ENCODE results near the gene SAMD11.

Gene SAMD11

DNA sequence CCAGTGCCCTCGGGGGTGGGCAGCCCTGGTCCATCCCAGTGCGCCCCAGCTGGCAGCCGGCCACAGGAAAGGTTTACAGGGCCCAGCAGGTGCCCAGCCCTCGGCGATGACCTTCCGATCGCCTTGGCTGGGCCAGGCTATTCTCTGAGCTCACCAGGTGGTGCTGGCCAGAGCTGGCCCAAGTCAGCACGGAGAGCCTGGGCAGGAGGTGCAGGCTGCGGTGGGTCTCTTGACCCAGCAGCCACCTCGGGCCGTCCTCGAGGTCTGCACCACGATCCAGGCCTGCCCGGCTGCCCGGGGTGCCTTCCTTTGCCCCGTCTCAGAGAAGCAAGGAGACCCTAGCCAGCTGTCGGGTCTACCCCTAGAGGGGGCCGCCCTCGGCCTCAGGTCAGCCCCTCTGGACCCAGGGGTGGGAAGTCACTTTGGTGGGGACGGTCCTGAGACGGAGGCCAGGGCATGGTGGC lies 57.8 kb downstream of the SAMD11 start:
- Histone ChIP-seq H3K27ac (replicated peaks) (no peak overlapping the region), H3K4me3 (replicated peaks; ENCODE audit: insufficient read depth, low read length) (no peak overlapping the region), H3K27me3 (ENCODE audit: insufficient read depth, poor library complexity, severe bottlenecking) (peaks cover 34% of the 10 kb centered on the region)
- DNase-seq (ENCODE audit: low read depth in 1 of 2, low spot score in 1 of 2): no peak
- TF ChIP-seq, protein P1, sequence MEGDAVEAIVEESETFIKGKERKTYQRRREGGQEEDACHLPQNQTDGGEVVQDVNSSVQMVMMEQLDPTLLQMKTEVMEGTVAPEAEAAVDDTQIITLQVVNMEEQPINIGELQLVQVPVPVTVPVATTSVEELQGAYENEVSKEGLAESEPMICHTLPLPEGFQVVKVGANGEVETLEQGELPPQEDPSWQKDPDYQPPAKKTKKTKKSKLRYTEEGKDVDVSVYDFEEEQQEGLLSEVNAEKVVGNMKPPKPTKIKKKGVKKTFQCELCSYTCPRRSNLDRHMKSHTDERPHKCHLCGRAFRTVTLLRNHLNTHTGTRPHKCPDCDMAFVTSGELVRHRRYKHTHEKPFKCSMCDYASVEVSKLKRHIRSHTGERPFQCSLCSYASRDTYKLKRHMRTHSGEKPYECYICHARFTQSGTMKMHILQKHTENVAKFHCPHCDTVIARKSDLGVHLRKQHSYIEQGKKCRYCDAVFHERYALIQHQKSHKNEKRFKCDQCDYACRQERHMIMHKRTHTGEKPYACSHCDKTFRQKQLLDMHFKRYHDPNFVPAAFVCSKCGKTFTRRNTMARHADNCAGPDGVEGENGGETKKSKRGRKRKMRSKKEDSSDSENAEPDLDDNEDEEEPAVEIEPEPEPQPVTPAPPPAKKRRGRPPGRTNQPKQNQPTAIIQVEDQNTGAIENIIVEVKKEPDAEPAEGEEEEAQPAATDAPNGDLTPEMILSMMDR (IDR thresholded peaks at IDR 0.05; ENCODE audit: insufficient read depth, low read length): no peak
- TF ChIP-seq POLR2AphosphoS5 (IDR thresholded peaks at IDR 0.05; ENCODE audit: low read depth) (no peak), GABPA (IDR thresholded peaks at IDR 0.05; ENCODE audit: low read depth) (no peak), SPI1 (IDR thresholded peaks at IDR 0.05; ENCODE audit: borderline replicate concordance, low read depth) (no peak)
- TF ChIP-seq, protein P2, sequence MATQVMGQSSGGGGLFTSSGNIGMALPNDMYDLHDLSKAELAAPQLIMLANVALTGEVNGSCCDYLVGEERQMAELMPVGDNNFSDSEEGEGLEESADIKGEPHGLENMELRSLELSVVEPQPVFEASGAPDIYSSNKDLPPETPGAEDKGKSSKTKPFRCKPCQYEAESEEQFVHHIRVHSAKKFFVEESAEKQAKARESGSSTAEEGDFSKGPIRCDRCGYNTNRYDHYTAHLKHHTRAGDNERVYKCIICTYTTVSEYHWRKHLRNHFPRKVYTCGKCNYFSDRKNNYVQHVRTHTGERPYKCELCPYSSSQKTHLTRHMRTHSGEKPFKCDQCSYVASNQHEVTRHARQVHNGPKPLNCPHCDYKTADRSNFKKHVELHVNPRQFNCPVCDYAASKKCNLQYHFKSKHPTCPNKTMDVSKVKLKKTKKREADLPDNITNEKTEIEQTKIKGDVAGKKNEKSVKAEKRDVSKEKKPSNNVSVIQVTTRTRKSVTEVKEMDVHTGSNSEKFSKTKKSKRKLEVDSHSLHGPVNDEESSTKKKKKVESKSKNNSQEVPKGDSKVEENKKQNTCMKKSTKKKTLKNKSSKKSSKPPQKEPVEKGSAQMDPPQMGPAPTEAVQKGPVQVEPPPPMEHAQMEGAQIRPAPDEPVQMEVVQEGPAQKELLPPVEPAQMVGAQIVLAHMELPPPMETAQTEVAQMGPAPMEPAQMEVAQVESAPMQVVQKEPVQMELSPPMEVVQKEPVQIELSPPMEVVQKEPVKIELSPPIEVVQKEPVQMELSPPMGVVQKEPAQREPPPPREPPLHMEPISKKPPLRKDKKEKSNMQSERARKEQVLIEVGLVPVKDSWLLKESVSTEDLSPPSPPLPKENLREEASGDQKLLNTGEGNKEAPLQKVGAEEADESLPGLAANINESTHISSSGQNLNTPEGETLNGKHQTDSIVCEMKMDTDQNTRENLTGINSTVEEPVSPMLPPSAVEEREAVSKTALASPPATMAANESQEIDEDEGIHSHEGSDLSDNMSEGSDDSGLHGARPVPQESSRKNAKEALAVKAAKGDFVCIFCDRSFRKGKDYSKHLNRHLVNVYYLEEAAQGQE (IDR thresholded peaks at IDR 0.05; ENCODE audit: insufficient replicate concordance, low read depth): no peak

DNA sequence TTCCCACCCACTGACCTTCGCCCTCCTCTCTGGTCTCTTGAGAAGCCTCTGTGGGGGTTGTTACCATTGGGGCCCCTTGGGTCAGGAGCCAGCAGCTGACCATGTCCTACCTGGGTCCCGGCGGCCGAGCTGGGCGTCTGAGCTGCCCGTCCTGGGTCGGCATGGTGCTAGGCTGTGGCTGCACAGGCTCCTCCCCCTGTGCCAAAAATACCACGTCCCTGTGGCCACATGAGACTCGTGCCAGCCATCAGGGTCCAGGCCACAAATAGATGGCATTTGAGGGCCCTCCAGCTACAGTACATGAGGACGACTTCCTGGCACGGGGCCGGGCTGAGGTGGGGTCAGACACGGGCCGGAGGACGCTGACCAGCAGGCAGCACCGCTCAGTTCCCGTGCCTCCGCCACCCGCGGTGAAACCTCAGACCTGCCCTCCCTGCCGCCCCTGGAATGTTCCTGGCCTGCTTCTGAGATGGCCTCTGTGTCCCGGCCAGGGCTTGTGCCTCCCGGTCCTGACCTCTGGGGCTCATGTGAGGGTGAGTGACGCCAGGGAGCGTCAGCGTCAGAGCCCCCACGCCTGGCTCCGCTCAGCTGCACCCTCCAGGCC lies 58.3 kb downstream of the SAMD11 start, which contains the start of gene PERM1:
Gene PERM1, minus strand, starts transcription at position 139 of the 604 bp plus-strand sequence. CDS start 1,064 bp downstream, outside the sequence.
- no peak within 1 kb of the TSS for H3K27ac ChIP-seq (replicated peaks)
- H3K27me3 ChIP-seq (ENCODE audit: insufficient read depth, poor library complexity, severe bottlenecking): peaks cover 34% of the 10 kb centered on the region
- H3K4me3 ChIP-seq (replicated peaks; ENCODE audit: insufficient read depth, low read length): no peak within 1 kb of the TSS
- DNase-seq (ENCODE audit: low read depth in 1 of 2, low spot score in 1 of 2): no peak
- no peak for TF ChIP-seq POLR2AphosphoS5 (IDR thresholded peaks at IDR 0.05; ENCODE audit: low read depth)
- TF ChIP-seq SPI1 (IDR thresholded peaks at IDR 0.05; ENCODE audit: borderline replicate concordance, low read depth): no peak
- TF ChIP-seq, protein P2 (IDR thresholded peaks at IDR 0.05; ENCODE audit: insufficient replicate concordance, low read depth): no peak
- TF ChIP-seq GABPA (IDR thresholded peaks at IDR 0.05; ENCODE audit: low read depth): no peak
- TF ChIP-seq, protein P1 (IDR thresholded peaks at IDR 0.05; ENCODE audit: insufficient read depth, low read length): no peak

DNA sequence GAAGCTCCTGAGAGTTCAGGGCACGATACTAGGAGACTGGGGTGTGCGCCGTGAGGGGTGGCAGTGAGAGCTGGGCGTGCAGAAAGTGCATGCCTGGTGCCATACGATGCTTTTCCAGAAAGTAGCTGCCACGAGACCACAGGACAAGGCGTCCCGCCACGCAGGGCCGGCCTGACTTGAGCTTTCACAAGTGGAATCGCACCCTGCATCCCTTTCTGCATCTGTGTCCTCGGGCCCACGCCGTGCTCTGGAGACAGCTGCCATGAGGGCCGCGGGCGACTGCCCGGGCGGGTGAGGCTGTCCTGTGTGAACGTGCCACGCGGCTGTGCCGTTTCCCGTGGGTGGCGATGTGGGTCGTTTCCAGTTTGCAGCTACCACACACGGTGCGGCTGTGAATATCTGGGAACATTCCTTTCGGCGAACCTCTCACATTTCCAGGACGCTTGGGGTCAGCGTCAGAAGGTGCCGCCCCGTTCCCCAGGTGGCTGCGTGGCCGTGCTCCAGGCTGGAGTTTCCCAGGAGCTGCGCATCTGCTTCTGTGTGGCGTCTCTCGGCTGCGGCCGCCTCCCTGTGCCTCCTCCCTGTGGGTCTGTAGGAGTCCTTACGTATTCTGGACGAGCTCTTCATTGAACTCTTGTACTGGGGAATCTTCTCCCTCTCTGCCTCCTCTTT lies 59.2 kb downstream of the SAMD11 start:
- TF ChIP-seq POLR2AphosphoS5 (IDR thresholded peaks at IDR 0.05; ENCODE audit: low read depth): no peak
- no peak for TF ChIP-seq GABPA (IDR thresholded peaks at IDR 0.05; ENCODE audit: low read depth)
- TF ChIP-seq, protein P2 (IDR thresholded peaks at IDR 0.05; ENCODE audit: insufficient replicate concordance, low read depth): no peak
- TF ChIP-seq, protein P1 (IDR thresholded peaks at IDR 0.05; ENCODE audit: insufficient read depth, low read length): no peak
- TF ChIP-seq SPI1 (IDR thresholded peaks at IDR 0.05; ENCODE audit: borderline replicate concordance, low read depth): no peak
- Histone ChIP-seq H3K27me3 (ENCODE audit: insufficient read depth, poor library complexity, severe bottlenecking) (peaks cover 34% of the 10 kb centered on the region), H3K27ac (replicated peaks) (no peak overlapping the region), H3K4me3 (replicated peaks; ENCODE audit: insufficient read depth, low read length) (no peak overlapping the region)
- DNase-seq (ENCODE audit: low read depth in 1 of 2, low spot score in 1 of 2): no peak
